H9 (cell line): ENCODE results near the gene CDK14. TPM values are rescaled to one million over a fixed set of nuclear protein-coding genes. Genes with fewer than 3 reads are reported as not detected.

Source experiments
- DNase-seq: peaks from one replicate; pipeline ENCODE4 v3.0.0-alpha.2; 2017
- H2AFZ ChIP-seq: one replicate; pipeline ENCODE4 v1.6.1; 2013; ENCODE audit warnings: mild to moderate bottlenecking, low read length, control low read depth, moderate library complexity
- H2AK5ac ChIP-seq: 2 replicates; pipeline ENCODE4 v1.6.1; 2013; ENCODE audit warnings: low read length, control low read depth, mixed read lengths; ENCODE audit not compliant: insufficient read length
- H2BK120ac ChIP-seq: one replicate; pipeline ENCODE4 v1.6.1; 2013; ENCODE audit warnings: low read depth, mild to moderate bottlenecking, low read length, control low read depth, inconsistent platforms; ENCODE audit not compliant: poor library complexity, severe bottlenecking
- H2BK12ac ChIP-seq: 2 replicates; pipeline ENCODE4 v1.6.1; 2013; ENCODE audit warnings: low read length, control low read depth, mixed read lengths, low read depth; ENCODE audit not compliant: insufficient read length
- H2BK15ac ChIP-seq: 2 replicates; pipeline ENCODE4 v1.6.1; 2013; ENCODE audit warnings: low read depth, low read length, control low read depth
- H2BK20ac ChIP-seq: one replicate; pipeline ENCODE4 v1.6.1; 2013; ENCODE audit warnings: low read depth, mild to moderate bottlenecking, low read length, control low read depth, inconsistent platforms; ENCODE audit not compliant: poor library complexity, severe bottlenecking
- H2BK5ac ChIP-seq: 2 replicates; pipeline ENCODE4 v1.6.1; 2013; ENCODE audit warnings: low read length, control low read depth, mixed read lengths; ENCODE audit not compliant: insufficient read length
- H3K14ac ChIP-seq: 2 replicates; pipeline ENCODE4 v1.6.1; 2013; ENCODE audit warnings: low read length, control low read depth; ENCODE audit not compliant: insufficient read depth
- H3K18ac ChIP-seq: 2 replicates; pipeline ENCODE4 v1.6.1; 2013; ENCODE audit warnings: low read depth, mild to moderate bottlenecking, mixed read lengths, low read length, control low read depth; ENCODE audit not compliant: insufficient read length
- H3K23ac ChIP-seq: 2 replicates; pipeline ENCODE4 v1.6.1; 2013; ENCODE audit warnings: low read length, control low read depth, mixed read lengths, low read depth; ENCODE audit not compliant: insufficient read length
- H3K23me2 ChIP-seq: 2 replicates; pipeline ENCODE4 v1.6.1; 2013; ENCODE audit warnings: low read depth, mild to moderate bottlenecking, mixed read lengths, low read length, control low read depth; ENCODE audit not compliant: insufficient read length, poor library complexity, severe bottlenecking
- H3K27ac ChIP-seq: 2 replicates; pipeline ENCODE4 v1.5.1; 2013; ENCODE audit warnings: low read length, control low read depth, mixed read lengths, low read depth; ENCODE audit not compliant: insufficient read length
- H3K27me3 ChIP-seq: 2 replicates; pipeline ENCODE4 v1.6.1; 2013; ENCODE audit warnings: low read length, control low read depth, inconsistent platforms; ENCODE audit not compliant: insufficient read depth
- H3K4ac ChIP-seq: 2 replicates; pipeline ENCODE4 v1.6.1; 2013; ENCODE audit warnings: low read depth, mild to moderate bottlenecking, control low read depth, inconsistent platforms, low read length, moderate library complexity
- H3K4me1 ChIP-seq: 2 replicates; pipeline ENCODE4 v1.6.1; 2013; ENCODE audit warnings: low read length, control low read depth, inconsistent platforms; ENCODE audit not compliant: insufficient read depth
- H3K4me2 ChIP-seq: 2 replicates; pipeline ENCODE4 v1.6.1; 2013; ENCODE audit warnings: low read length, control low read depth, mixed read lengths; ENCODE audit not compliant: insufficient read length, insufficient read depth
- H3K56ac ChIP-seq: 2 replicates; pipeline ENCODE4 v1.6.1; 2013; ENCODE audit warnings: low read depth, mild to moderate bottlenecking, mixed read lengths, low read length, control low read depth; ENCODE audit not compliant: insufficient read length
- H3K79me1 ChIP-seq: 2 replicates; pipeline ENCODE4 v1.6.1; 2013; ENCODE audit warnings: low read depth, mild to moderate bottlenecking, moderate library complexity, low read length, control low read depth, inconsistent platforms; ENCODE audit not compliant: insufficient read depth, poor library complexity, severe bottlenecking
- H3K79me2 ChIP-seq: 2 replicates; pipeline ENCODE4 v1.6.1; 2013; ENCODE audit warnings: low read length, control low read depth, inconsistent platforms; ENCODE audit not compliant: insufficient read depth
- H3K9ac ChIP-seq: 2 replicates; pipeline ENCODE4 v1.6.1; 2013; ENCODE audit warnings: low read length, control low read depth, mixed read lengths; ENCODE audit not compliant: insufficient read length; ENCODE audit errors: extremely low read depth
- H3K9me3 ChIP-seq: one replicate; pipeline ENCODE4 v1.6.1; 2013; ENCODE audit warnings: low read depth, low read length, inconsistent platforms; ENCODE audit not compliant: control insufficient read depth
- H3T11ph ChIP-seq: one replicate; pipeline ENCODE4 v1.6.1; 2013; ENCODE audit warnings: mild to moderate bottlenecking, low read length, control low read depth, inconsistent platforms
- H4K20me1 ChIP-seq: one replicate; pipeline ENCODE4 v1.6.1; 2013; ENCODE audit not compliant: control insufficient read depth, insufficient read length, insufficient read depth
- H4K5ac ChIP-seq: 2 replicates; pipeline ENCODE4 v1.6.1; 2013; ENCODE audit warnings: low read depth, mild to moderate bottlenecking, mixed read lengths, low read length, control low read depth; ENCODE audit not compliant: insufficient read length
- H4K8ac ChIP-seq: replicated peaks from 2 replicates; pipeline ENCODE4 v1.6.1; 2013; ENCODE audit warnings: low read length, control low read depth, mixed read lengths, low read depth; ENCODE audit not compliant: insufficient read length
- H4K91ac ChIP-seq: 2 replicates; pipeline ENCODE4 v1.6.1; 2013; ENCODE audit warnings: low read depth, mild to moderate bottlenecking, moderate library complexity, mixed read lengths, low read length, control low read depth; ENCODE audit not compliant: insufficient read length
- H3K27ac Mint-ChIP-seq, 3 experiments: 2 replicates in 2 of 3; 3 replicates in 1 of 3; pipeline ENCODE4 v1.8.0; 2020 to 2021; ENCODE audit warnings: mixed read lengths in 3 of 3, mild to moderate bottlenecking in 1 of 3, moderate library complexity in 1 of 3
- H3K27me3 Mint-ChIP-seq: 2 replicates; pipeline ENCODE4 v1.8.0; 2021; ENCODE audit warnings: low read depth, mild to moderate bottlenecking, moderate library complexity, mixed read lengths
- H3K36me3 Mint-ChIP-seq, 3 experiments: 2 replicates in 2 of 3; 3 replicates in 1 of 3; pipeline ENCODE4 v1.8.0; 2020 to 2021; ENCODE audit warnings: low read depth in 3 of 3, mixed read lengths in 3 of 3; ENCODE audit not compliant: insufficient read depth in 1 of 3
- H3K4me1 Mint-ChIP-seq, 2 experiments: 2 replicates each; pipeline ENCODE4 v1.8.0; 2020; ENCODE audit warnings: mixed read lengths in 2 of 2
- H3K4me3 Mint-ChIP-seq, 2 experiments: 2 replicates in 1 of 2; 3 replicates in 1 of 2; pipeline ENCODE4 v1.8.0; 2020 to 2021; ENCODE audit warnings: mild to moderate bottlenecking in 2 of 2, mixed read lengths in 2 of 2, moderate library complexity in 1 of 2
- H3K9me3 Mint-ChIP-seq, 2 experiments: 2 replicates in 1 of 2; 3 replicates in 1 of 2; pipeline ENCODE4 v1.8.0; 2020; ENCODE audit warnings: mild to moderate bottlenecking in 2 of 2, mixed read lengths in 2 of 2, moderate library complexity in 1 of 2
- WGBS: extraction: QIAGEN DNeasy Blood & Tissue Kit; methylation state at CpG from one replicate; pipeline ENCODE4 v1.1.7; 2013; ENCODE audit warnings: missing lambda C conversion rate, low lambda C conversion rate, mixed read lengths; ENCODE audit not compliant: insufficient read length; ENCODE audit errors: extremely low coverage; 5-methylcytosine and 5-hydroxymethylcytosine counted together
- total RNA-seq: library from RNA; stranded (reverse); gene quantifications from 2 replicates; pipeline ENCODE4 v1.2.1, GENCODE V29; 2021
- TF ChIP-seq, protein P1 (sequence below): fragments of 200-600 bp; sonication (generic); conservative IDR thresholded peaks from 3 replicates; pipeline ENCODE4 v1.8.0; 2021; ENCODE audit warnings: antibody characterized with exemption, mild to moderate bottlenecking

The CDK14 gene
- total RNA-seq, 1 experiment from 2014 or later = 23.9 TPM

GRCh38 chr7:90626013-90626412 is 29.9 kb downstream of the CDK14 start:
- H3K14ac ChIP-seq = no peak overlapping the region
- no peak overlapping the region for H2BK12ac ChIP-seq
- TF ChIP-seq, protein P1, sequence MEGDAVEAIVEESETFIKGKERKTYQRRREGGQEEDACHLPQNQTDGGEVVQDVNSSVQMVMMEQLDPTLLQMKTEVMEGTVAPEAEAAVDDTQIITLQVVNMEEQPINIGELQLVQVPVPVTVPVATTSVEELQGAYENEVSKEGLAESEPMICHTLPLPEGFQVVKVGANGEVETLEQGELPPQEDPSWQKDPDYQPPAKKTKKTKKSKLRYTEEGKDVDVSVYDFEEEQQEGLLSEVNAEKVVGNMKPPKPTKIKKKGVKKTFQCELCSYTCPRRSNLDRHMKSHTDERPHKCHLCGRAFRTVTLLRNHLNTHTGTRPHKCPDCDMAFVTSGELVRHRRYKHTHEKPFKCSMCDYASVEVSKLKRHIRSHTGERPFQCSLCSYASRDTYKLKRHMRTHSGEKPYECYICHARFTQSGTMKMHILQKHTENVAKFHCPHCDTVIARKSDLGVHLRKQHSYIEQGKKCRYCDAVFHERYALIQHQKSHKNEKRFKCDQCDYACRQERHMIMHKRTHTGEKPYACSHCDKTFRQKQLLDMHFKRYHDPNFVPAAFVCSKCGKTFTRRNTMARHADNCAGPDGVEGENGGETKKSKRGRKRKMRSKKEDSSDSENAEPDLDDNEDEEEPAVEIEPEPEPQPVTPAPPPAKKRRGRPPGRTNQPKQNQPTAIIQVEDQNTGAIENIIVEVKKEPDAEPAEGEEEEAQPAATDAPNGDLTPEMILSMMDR = no peak
- H4K8ac ChIP-seq = no peak overlapping the region
- H3K9me3 ChIP-seq = no peaks in the 10 kb centered on the region
- H3K23ac ChIP-seq = no peak overlapping the region
- H3K27me3 ChIP-seq = no peaks in the 10 kb centered on the region; the same call in 1 of the 2 replicates
- Mint-ChIP-seq H3K4me1 (peaks cover 53 to 61% of the 10 kb centered on the region in 2 experiments), H3K36me3 (peaks cover 0 to 2% (median under 1%) of the 10 kb centered on the region in 3 experiments; a peak in 3 of 7 replicates), H3K9me3 (no peaks in the 10 kb centered on the region), H3K27me3 (peaks cover 2% of the 10 kb centered on the region), H3K4me3 (peak overlapping the region in 1 of 2 experiments; percentile 61; a peak in 1 of 5 replicates), H3K27ac (peak overlapping the region in 2 of 3 experiments; percentile 75 to 93; a peak in 4 of 7 replicates)
- no peak overlapping the region for H2AK5ac ChIP-seq
- peaks cover 15% of the 10 kb centered on the region; the same call in 1 of the 2 replicates for H3K4me1 ChIP-seq
- H3K79me2 ChIP-seq = no peaks in the 10 kb centered on the region; the same call in 1 of the 2 replicates
- H3K9ac ChIP-seq = no peak overlapping the region
- peak overlapping the region; percentile 77 for H3K27ac ChIP-seq
- H2AFZ ChIP-seq = no peak overlapping the region
- H3K4ac ChIP-seq = no peak overlapping the region
- H3K23me2 ChIP-seq = no peaks in the 10 kb centered on the region
- no peak overlapping the region for H2BK15ac ChIP-seq
- no peaks in the 10 kb centered on the region for H4K20me1 ChIP-seq
- no peak overlapping the region for H4K91ac ChIP-seq
- H3K79me1 ChIP-seq = no peaks in the 10 kb centered on the region
- H2BK20ac ChIP-seq = no peak overlapping the region
- H3T11ph ChIP-seq = no peak overlapping the region
- no CpG with 5 or more reads among the region's 3 CpGs for WGBS
- H3K56ac ChIP-seq = no peak overlapping the region
- DNase-seq = no peak
- H3K18ac ChIP-seq = no peak overlapping the region
- peak overlapping the region; percentile 40 for H3K4me2 ChIP-seq
- no peak overlapping the region for H2BK5ac ChIP-seq
- H4K5ac ChIP-seq = no peak overlapping the region
- H2BK120ac ChIP-seq = no peak overlapping the region
